Neural progenitor cell (in vitro differentiated cells): ENCODE data around the gene DHRS11.

Experiments
- CTCF ChIP-seq: fragments of 200-600 bp; sonication (generic); IDR thresholded peaks from 2 replicates; pipeline ENCODE4 v1.5.1; 2017; ENCODE audit warnings: antibody characterized with exemption, mild to moderate bottlenecking
- EZH2 ChIP-seq: fragments of 200-600 bp; sonication (generic); IDR thresholded peaks from 2 replicates; pipeline ENCODE4 v1.6.1; 2017; ENCODE audit warnings: antibody characterized with exemption, mild to moderate bottlenecking, moderate library complexity
- EZH2phosphoT487 ChIP-seq: fragments of 200-600 bp; sonication (generic); IDR thresholded peaks from 2 replicates; pipeline ENCODE4 v1.6.1; 2017; ENCODE audit warnings: antibody characterized with exemption

DNA sequence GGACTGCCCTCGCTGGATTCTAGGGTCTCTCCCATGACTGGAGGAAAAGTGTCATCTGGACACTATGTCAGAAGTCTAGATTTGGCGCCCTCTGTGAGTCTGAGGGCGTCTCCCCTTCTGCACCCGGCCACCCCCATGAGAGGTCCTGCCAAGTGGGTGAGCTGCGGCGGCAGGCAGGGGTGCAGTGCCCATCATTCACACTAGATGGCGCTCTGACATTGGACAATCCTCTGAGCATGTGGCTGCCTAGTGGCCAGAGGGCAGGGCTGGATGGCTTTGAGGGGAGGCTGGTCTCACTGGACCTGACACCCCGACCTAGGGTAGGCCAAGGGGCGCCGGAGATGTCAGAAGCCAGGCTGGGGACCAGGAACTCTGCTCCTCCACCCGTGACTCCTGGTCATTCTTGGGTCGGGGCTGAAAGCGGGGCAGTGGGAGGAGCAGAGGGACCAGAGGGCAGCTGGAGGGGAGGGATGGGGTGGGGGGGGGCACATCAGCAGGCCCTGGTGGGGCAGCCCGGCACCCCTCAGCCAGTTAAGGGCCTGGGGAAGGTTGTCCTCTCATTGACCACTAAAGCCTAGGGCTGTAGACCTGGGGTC, 37.7 kb downstream of the DHRS11 start:
- TF ChIP-seq CTCF (peak; percentile 97), EZH2 (no peak), EZH2phosphoT487 (no peak)
